Astrocyte (in vitro differentiated cells and primary cell): ENCODE measurements around the gene RASL10B. TPM values are rescaled to one million over a fixed set of nuclear protein-coding genes. Genes with fewer than 3 reads are reported as not detected.

Experiments
- DNase-seq: peaks from one replicate; pipeline ENCODE4 v3.0.0-alpha.2; 2010; ENCODE audit warnings: low read depth
- FAIRE-seq: peaks from 2 replicates; lab custom pipeline; 2011; peaks lifted over from hg19 to GRCh38; lab: Jason Lieb, UNC
- H2AFZ ChIP-seq: 2 replicates; pipeline ENCODE4 v1.6.0; 2012; ENCODE audit warnings: low read depth, low read length, inconsistent platforms
- H3K27ac ChIP-seq: 2 replicates; pipeline ENCODE4 v1.5.1; 2011; ENCODE audit warnings: low read depth, low read length, inconsistent platforms
- H3K27me3 ChIP-seq: 2 replicates; pipeline ENCODE4 v1.6.0; 2011; ENCODE audit warnings: low read length, inconsistent platforms; ENCODE audit not compliant: insufficient read depth
- H3K36me3 ChIP-seq: 2 replicates; pipeline ENCODE4 v1.5.1; 2011; ENCODE audit warnings: low read length, inconsistent platforms; ENCODE audit not compliant: insufficient read depth
- H3K4me1 ChIP-seq: 2 replicates; pipeline ENCODE4 v1.5.1; 2011; ENCODE audit warnings: low read length, inconsistent platforms; ENCODE audit not compliant: insufficient read depth
- H3K4me2 ChIP-seq: 2 replicates; pipeline ENCODE4 v1.6.0; 2012; ENCODE audit warnings: low read length, inconsistent platforms
- H3K4me3 ChIP-seq: 2 replicates; pipeline ENCODE4 v1.5.1; 2011; ENCODE audit warnings: low read depth, mild to moderate bottlenecking, low read length, inconsistent platforms; ENCODE audit not compliant: insufficient read depth
- H3K79me2 ChIP-seq: 2 replicates; pipeline ENCODE4 v1.6.0; 2012; ENCODE audit warnings: mild to moderate bottlenecking, low read length, inconsistent platforms; ENCODE audit not compliant: insufficient read depth
- H3K9ac ChIP-seq: 2 replicates; pipeline ENCODE4 v1.6.0; 2012; ENCODE audit warnings: mild to moderate bottlenecking, low read length, inconsistent platforms
- H3K9me3 ChIP-seq: 2 replicates; pipeline ENCODE4 v1.5.1; 2012; ENCODE audit warnings: low read depth, mild to moderate bottlenecking, low read length, inconsistent platforms; ENCODE audit not compliant: insufficient read depth
- H4K20me1 ChIP-seq: 2 replicates; pipeline ENCODE4 v1.6.0; 2012; ENCODE audit warnings: low read length, inconsistent platforms; ENCODE audit not compliant: insufficient read depth
- H3K27ac Mint-ChIP-seq: one replicate; pipeline ENCODE4 v1.8.0; 2021; ENCODE audit warnings: mild to moderate bottlenecking, mixed read lengths; ENCODE audit not compliant: unreplicated experiment
- H3K27me3 Mint-ChIP-seq: one replicate; pipeline ENCODE4 v1.8.0; 2021; ENCODE audit warnings: low read depth, mixed read lengths; ENCODE audit not compliant: unreplicated experiment
- H3K36me3 Mint-ChIP-seq: one replicate; pipeline ENCODE4 v1.8.0; 2021; ENCODE audit warnings: low read depth, mixed read lengths; ENCODE audit not compliant: unreplicated experiment
- H3K4me1 Mint-ChIP-seq: one replicate; pipeline ENCODE4 v1.8.0; 2021; ENCODE audit warnings: low read depth, mixed read lengths; ENCODE audit not compliant: unreplicated experiment
- H3K4me3 Mint-ChIP-seq: one replicate; pipeline ENCODE4 v1.8.0; 2021; ENCODE audit warnings: mild to moderate bottlenecking, moderate library complexity, mixed read lengths; ENCODE audit not compliant: unreplicated experiment
- H3K9me3 Mint-ChIP-seq: one replicate; pipeline ENCODE4 v1.8.0; 2021; ENCODE audit warnings: mild to moderate bottlenecking, mixed read lengths; ENCODE audit not compliant: unreplicated experiment
- CTCF ChIP-seq: IDR thresholded peaks from 2 replicates; pipeline ENCODE4 v1.5.1; 2011; ENCODE audit warnings: low read depth, mild to moderate bottlenecking, inconsistent platforms, low read length, moderate library complexity; ENCODE audit not compliant: insufficient read depth
- EZH2 ChIP-seq: IDR thresholded peaks from 2 replicates; pipeline ENCODE4 v1.6.1; 2012; ENCODE audit warnings: mild to moderate bottlenecking, low read length, inconsistent platforms; ENCODE audit not compliant: insufficient read depth
- total RNA-seq: library from RNA; stranded (reverse); gene quantifications from 2 replicates; pipeline ENCODE4 v1.2.1, GENCODE V29; 2021

RASL10B gene
- total RNA-seq, 1 donor from 2014 or later, result 21.7 TPM

- peaks cover 59% of the 10 kb centered on the region for H3K27me3 Mint-ChIP-seq
- DNase-seq, result no peak
Observed at GRCh38 chr17:35740997-35741931, 9.8 kb downstream of the RASL10B start.

GRCh38 chr17:35742496-35742895 lies 11.1 kb downstream of the RASL10B start:
- Histone ChIP-seq H3K9ac (no peak overlapping the region), H2AFZ (no peak overlapping the region), H3K27ac (no peak overlapping the region), H3K4me2 (no peak overlapping the region), H3K4me3 (no peak overlapping the region), H3K27me3 (peaks cover 36% of the 10 kb centered on the region), H3K9me3 (peaks cover 7% of the 10 kb centered on the region), H3K4me1 (peaks cover 2% of the 10 kb centered on the region), H3K36me3 (no peaks in the 10 kb centered on the region), H4K20me1 (peaks cover 7% of the 10 kb centered on the region), H3K79me2 (no peaks in the 10 kb centered on the region)
- Mint-ChIP-seq H3K27ac (no peak overlapping the region), H3K4me3 (no peak overlapping the region), H3K36me3 (peaks cover 4% of the 10 kb centered on the region), H3K27me3 (peaks cover 65% of the 10 kb centered on the region), H3K9me3 (peaks cover 1% of the 10 kb centered on the region), H3K4me1 (no peaks in the 10 kb centered on the region)
- FAIRE-seq (no peak), DNase-seq (no peak)
- TF ChIP-seq CTCF, result no peak
- no peak for TF ChIP-seq EZH2

More at GRCh38 chr17:35740997-35741931, 9.8 kb downstream of the RASL10B start:
- peaks cover 1% of the 10 kb centered on the region for H3K9me3 Mint-ChIP-seq
- Histone ChIP-seq H3K27me3 (peaks cover 36% of the 10 kb centered on the region), H3K4me1 (peaks cover 2% of the 10 kb centered on the region), H3K9ac (no peak overlapping the region), H3K27ac (no peak overlapping the region), H3K4me2 (peak overlapping the region; percentile 36), H3K9me3 (peaks cover 7% of the 10 kb centered on the region), H3K4me3 (no peak overlapping the region), H2AFZ (no peak overlapping the region), H3K36me3 (no peaks in the 10 kb centered on the region), H3K79me2 (no peaks in the 10 kb centered on the region), H4K20me1 (peaks cover 7% of the 10 kb centered on the region)
- no peak for FAIRE-seq
- H3K36me3 Mint-ChIP-seq, result peaks cover 4% of the 10 kb centered on the region
- TF ChIP-seq EZH2 (peak; percentile 85), CTCF (no peak)
- no peak overlapping the region for H3K27ac Mint-ChIP-seq
- H3K4me1 Mint-ChIP-seq, result no peaks in the 10 kb centered on the region
- H3K4me3 Mint-ChIP-seq, result no peak overlapping the region
